RWPE2 (cell line): Measurements from ENCODE around the gene GIT2.
A peak's percentile ranks its signal among the peaks of the same experiment; 100 is the strongest.

Experiments
- ATAC-seq: fragments of 200-7000 bp; cut with Tn5 transposase; 3 replicates; pipeline ENCODE4 v1.9.1; 2021; ENCODE audit warnings: low read depth
- DNase-seq: peaks from one replicate; pipeline ENCODE4 v3.0.0-alpha.2; 2020; ENCODE audit warnings: low spot score
- H3K27ac ChIP-seq: fragments of 450-650 bp; 2 replicates; pipeline ENCODE4 v1.5.1; 2017; ENCODE audit warnings: mild to moderate bottlenecking; ENCODE audit not compliant: poor library complexity, severe bottlenecking
- H3K27me3 ChIP-seq: fragments of 250-450 bp; sonication (Bioruptor Pico); 2 replicates; pipeline ENCODE4 v1.5.1; 2021; ENCODE audit warnings: mild to moderate bottlenecking, moderate library complexity; ENCODE audit not compliant: insufficient read depth, poor library complexity, severe bottlenecking
- H3K36me3 ChIP-seq: fragments of 250-450 bp; sonication (Bioruptor Pico); 2 replicates; pipeline ENCODE4 v1.5.1; 2020; ENCODE audit warnings: low read depth, mild to moderate bottlenecking, moderate library complexity
- H3K4me1 ChIP-seq: fragments of 250-450 bp; sonication (Bioruptor Pico); 2 replicates; pipeline ENCODE4 v1.5.1; 2021; ENCODE audit warnings: mild to moderate bottlenecking, moderate library complexity; ENCODE audit not compliant: insufficient read depth, poor library complexity, severe bottlenecking
- H3K4me3 ChIP-seq: fragments of 250-450 bp; sonication (Bioruptor Pico); 2 replicates; pipeline ENCODE4 v1.5.1; 2021; ENCODE audit warnings: mild to moderate bottlenecking, moderate library complexity; ENCODE audit not compliant: severe bottlenecking
- H3K9me3 ChIP-seq: fragments of 250-450 bp; sonication (Bioruptor Pico); 2 replicates; pipeline ENCODE4 v1.5.1; 2021; ENCODE audit warnings: mild to moderate bottlenecking, moderate library complexity; ENCODE audit not compliant: severe bottlenecking
- CTCF ChIP-seq: fragments of 450-650 bp; IDR thresholded peaks from one replicate; pipeline ENCODE4 v1.5.1; 2017; ENCODE audit warnings: mild to moderate bottlenecking, moderate library complexity; ENCODE audit not compliant: poor library complexity, severe bottlenecking

The GIT2 gene

DNA sequence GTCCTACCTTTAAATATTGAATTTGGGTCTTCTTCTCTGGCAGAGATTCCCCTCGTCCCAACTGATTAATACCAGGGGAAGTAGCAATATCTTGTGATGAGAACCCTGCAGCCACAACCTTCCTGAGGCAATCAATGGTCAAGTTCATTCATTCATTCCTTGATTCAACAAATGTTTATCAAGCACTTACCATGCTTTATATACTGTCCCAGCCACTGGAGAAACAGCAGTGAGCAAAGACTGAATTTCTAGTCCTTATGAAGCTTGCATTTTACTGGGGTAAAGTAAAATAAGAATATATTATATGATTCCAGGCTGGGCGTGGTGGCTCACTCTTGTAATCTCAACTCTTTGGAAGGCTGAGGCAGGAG is 300 bp upstream of the GIT2 start:
- DNase-seq, result no peak
- Histone ChIP-seq H3K4me1 (peaks cover 16% of the 10 kb centered on the region), H3K9me3 (no peaks in the 10 kb centered on the region), H3K4me3 (peak overlapping the region; percentile 67), H3K36me3 (peaks cover 3% of the 10 kb centered on the region), H3K27ac (peak overlapping the region; percentile 49), H3K27me3 (no peaks in the 10 kb centered on the region)
- no peak for TF ChIP-seq CTCF
- no peak for ATAC-seq

DNA sequence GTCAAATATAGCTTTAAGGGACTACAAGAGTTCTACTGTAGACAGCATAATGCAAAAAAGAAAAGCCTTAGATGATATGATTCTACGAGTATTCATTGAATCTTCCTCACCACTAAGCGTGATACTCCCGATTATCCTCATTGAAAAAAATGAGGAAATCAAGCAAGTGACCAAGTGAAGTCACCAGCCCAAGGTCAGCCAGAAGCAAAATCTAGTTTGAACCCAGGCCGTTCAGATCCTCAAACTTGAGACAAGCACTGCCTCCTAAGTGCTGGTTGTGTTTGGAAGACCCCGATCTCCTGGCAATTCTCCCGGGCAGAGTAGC is 845 bp downstream of the GIT2 start:
- Histone ChIP-seq H3K36me3 (peaks cover 15% of the 10 kb centered on the region), H3K4me1 (peaks cover 9% of the 10 kb centered on the region), H3K27ac (peak overlapping the region; percentile 49)

DNA sequence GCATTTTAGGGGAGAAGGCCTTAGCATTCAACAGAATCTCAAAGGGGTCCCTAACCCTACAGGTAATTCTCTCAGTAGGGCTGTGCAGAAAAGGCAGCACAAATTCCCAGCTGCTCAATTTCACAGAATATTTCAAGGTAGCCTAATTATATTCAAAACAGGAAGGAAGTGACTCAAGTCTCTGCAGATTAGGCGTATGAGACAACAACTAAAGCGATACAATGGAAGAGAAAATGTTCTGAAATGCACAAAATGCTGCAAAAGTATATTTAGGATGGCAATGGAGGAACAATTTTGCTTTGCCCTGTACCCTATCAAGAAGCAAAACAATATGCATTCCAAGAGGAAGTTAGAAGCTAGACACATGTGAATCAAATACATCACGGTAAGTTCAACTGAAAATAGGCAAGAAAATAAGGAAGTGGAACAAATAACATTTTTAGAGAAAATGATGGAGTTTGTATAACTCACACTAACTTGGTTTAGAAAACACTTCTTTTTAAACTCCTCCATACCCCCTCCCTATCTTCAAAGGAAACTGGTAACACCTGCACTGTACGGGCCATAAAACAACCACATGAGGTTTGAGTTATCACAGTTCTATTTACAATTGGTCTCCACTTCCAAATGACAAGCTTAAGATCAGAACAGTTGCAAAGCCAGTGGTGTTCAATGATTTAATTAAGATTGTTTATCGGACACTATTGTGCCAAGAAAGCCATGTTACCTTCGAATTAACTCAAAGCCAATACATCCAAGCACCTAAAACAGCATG is 1.6 kb downstream of the GIT2 start:
- Histone ChIP-seq H3K4me1 (peaks cover 8% of the 10 kb centered on the region), H3K4me3 (peak overlapping the region; percentile 67), H3K27me3 (no peaks in the 10 kb centered on the region), H3K36me3 (peaks cover 22% of the 10 kb centered on the region), H3K27ac (peak overlapping the region; percentile 49), H3K9me3 (no peaks in the 10 kb centered on the region)
- DNase-seq, result no peak
- no peak for ATAC-seq
- TF ChIP-seq CTCF, result no peak

More for the DNA sequence above, 845 bp downstream of the GIT2 start:
- DNase-seq (no peak), ATAC-seq (no peak)
- no peaks in the 10 kb centered on the region for H3K27me3 ChIP-seq
- H3K9me3 ChIP-seq, result no peaks in the 10 kb centered on the region
- no peak for TF ChIP-seq CTCF
- H3K4me3 ChIP-seq, result peak overlapping the region; percentile 67

GRCh38 chr12:109993091-109993490 is 3.1 kb downstream of the GIT2 start:
- Histone ChIP-seq H3K4me1 (peaks cover 4% of the 10 kb centered on the region), H3K4me3 (no peak overlapping the region), H3K27ac (no peak overlapping the region), H3K27me3 (no peaks in the 10 kb centered on the region), H3K36me3 (peaks cover 36% of the 10 kb centered on the region), H3K9me3 (no peaks in the 10 kb centered on the region)
- DNase-seq (no peak), ATAC-seq (no peak)
- no peak for TF ChIP-seq CTCF

- DNase-seq, result no peak
- Histone ChIP-seq H3K27ac (no peak overlapping the region), H3K9me3 (no peaks in the 10 kb centered on the region), H3K27me3 (no peaks in the 10 kb centered on the region), H3K36me3 (peaks cover 50% of the 10 kb centered on the region), H3K4me1 (peaks cover 4% of the 10 kb centered on the region), H3K4me3 (no peak overlapping the region)
- TF ChIP-seq CTCF, result no peak
- no peak for ATAC-seq
These were observed 4.6 kb downstream of the GIT2 start for GRCh38 chr12:109991586-109991985.
